ENCODE results near the gene DNHD1.

GRCh38 chr11:6565988-6566703 lies 69.1 kb downstream of the DNHD1 start:
- TF ChIP-seq POLR2A (IDR thresholded peaks at IDR 0.05; ENCODE audit: control extremely low read depth in 1 of 2, low read depth in 2 of 2, low read length in 2 of 2) (no peak), EGR1 (IDR thresholded peaks at IDR 0.05; ENCODE audit: borderline replicate concordance, low read depth, low read length) (no peak), GTF2F1 (IDR thresholded peaks at IDR 0.05; ENCODE audit: borderline replicate concordance, low read depth, low read length) (no peak), CTCF (IDR thresholded peaks at IDR 0.05; ENCODE audit: control extremely low read depth in 1 of 3, insufficient read depth in 1 of 3, low read depth in 1 of 3, low read length in 3 of 3) (no peak), CBX5 (IDR thresholded peaks at IDR 0.05; ENCODE audit: low read depth, low read length) (no peak), EZH2 (IDR thresholded peaks at IDR 0.05; ENCODE audit: low read depth, low read length, severe bottlenecking) (no peak), RXRA (IDR thresholded peaks at IDR 0.05; ENCODE audit: insufficient read depth, low read depth, low read length) (no peak), RAD21 (IDR thresholded peaks at IDR 0.05 in 1 of 2, conservative IDR thresholded peaks at IDR 0.05 in 1 of 2; ENCODE audit: low read depth in 2 of 2, low read length in 2 of 2) (no peak), ATF2 (IDR thresholded peaks at IDR 0.05; ENCODE audit: low read length) (no peak), EP300 (IDR thresholded peaks at IDR 0.05; ENCODE audit: borderline replicate concordance in 1 of 2, low read depth in 2 of 2, low read length in 2 of 2) (no peak)

All from H1 (cell line).